ENCODE results near the gene COL6A3. TPM values are rescaled to one million over a fixed set of nuclear protein-coding genes. Genes with fewer than 3 reads are reported as not detected.
A peak's percentile ranks its signal among the peaks of the same experiment; 100 is the strongest.

COL6A3 gene
- total RNA-seq, 1 experiment from 2014 or later: 0.04 TPM

DNA sequence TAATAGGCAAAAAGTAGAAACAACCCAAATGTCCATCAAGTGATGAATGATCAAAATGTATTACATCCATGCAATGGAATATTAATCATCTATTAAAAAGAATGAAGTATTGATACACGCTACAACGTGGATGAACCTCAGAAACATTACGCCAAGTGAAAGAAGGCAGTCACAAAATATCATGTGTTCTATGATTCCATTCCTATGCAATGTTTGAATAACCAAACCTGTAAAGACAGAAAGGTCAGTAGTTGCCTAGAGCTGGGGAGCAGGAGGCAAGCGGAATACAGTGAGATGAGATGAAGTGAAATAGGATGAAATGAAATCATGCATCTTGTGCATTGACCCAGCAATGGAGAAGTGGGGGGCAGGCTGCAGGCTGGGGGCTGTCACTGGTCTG lies 17.9 kb upstream of the COL6A3 start:
- DNase-seq: no peak
- Histone ChIP-seq H3K27me3 (peaks cover 18% of the 10 kb centered on the region), H3K4me1 (no peaks in the 10 kb centered on the region), H3K27ac (no peak overlapping the region), H3K9me3 (replicated peaks) (no peaks in the 10 kb centered on the region), H3K36me3 (no peaks in the 10 kb centered on the region), H3K4me3 (no peak overlapping the region)

DNA sequence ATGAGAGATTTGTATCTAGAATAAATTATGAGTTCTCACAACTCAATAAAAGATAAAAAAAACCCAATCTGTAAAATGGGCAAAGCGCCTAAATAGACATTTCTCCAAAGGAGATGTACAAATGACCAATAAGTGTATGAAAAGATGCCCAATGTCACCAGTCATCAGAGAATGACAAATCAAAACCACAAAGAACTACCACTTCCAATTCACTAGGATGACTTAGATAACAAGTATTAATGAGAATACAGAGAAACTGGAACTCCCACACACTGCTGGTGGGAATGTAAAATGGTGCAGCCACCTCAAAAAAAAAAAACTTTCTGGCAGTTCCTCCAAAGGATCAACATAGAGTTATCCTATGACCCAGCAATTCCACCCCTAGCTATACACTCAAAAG lies 17.4 kb upstream of the COL6A3 start:
- H3K27me3 ChIP-seq: peaks cover 18% of the 10 kb centered on the region
- no peaks in the 10 kb centered on the region for H3K36me3 ChIP-seq
- H3K9me3 ChIP-seq (replicated peaks): no peaks in the 10 kb centered on the region
- no peak overlapping the region for H3K27ac ChIP-seq
- H3K4me1 ChIP-seq: no peaks in the 10 kb centered on the region
- DNase-seq: no peak
- no peak overlapping the region for H3K4me3 ChIP-seq

DNA sequence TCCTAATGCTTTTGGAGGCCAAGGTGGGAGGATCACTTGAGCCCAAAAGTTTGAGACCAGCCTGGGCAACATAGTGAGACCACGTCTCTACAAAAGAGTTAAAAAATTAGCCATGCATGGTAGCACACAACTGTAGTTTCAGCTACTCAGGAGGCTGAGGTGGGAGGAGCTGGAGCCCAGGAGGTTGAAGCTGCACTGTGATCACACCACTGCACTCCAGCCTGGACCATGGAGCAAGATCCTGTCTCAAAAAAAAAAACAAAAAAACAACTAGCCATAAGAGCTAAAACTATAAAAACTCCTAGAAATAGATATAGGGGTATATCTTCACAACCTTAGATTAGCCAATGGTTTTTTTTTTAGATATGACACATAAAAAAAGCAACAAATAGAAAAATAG lies 16.9 kb upstream of the COL6A3 start:
- no peaks in the 10 kb centered on the region for H3K9me3 ChIP-seq (replicated peaks)
- no peaks in the 10 kb centered on the region for H3K4me1 ChIP-seq
- no peak overlapping the region for H3K4me3 ChIP-seq
- DNase-seq: no peak
- no peaks in the 10 kb centered on the region for H3K36me3 ChIP-seq
- H3K27me3 ChIP-seq: peaks cover 18% of the 10 kb centered on the region
- H3K27ac ChIP-seq: no peak overlapping the region

DNA sequence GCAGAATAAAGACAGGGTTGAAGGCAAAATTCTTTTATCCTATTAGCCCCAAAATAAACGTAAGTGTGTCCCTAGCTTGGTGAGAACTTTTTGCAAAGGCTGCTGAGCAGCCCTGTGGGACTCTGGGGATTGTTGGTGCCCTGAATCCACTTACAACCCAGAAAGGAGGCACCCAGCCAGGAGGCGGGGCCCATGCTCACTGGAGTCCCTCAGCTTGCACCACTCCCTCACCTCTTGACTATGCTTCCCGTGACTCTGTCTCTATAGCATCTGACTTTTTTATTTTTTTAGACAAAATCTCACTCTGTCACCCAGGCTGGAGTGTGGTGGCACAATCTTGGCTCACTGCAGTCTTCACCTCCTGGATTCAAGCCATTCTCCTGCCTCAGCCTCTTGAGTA lies 15.8 kb upstream of the COL6A3 start:
- Histone ChIP-seq H3K27me3 (peaks cover 13% of the 10 kb centered on the region; the same call in 1 of the 2 replicates), H3K4me3 (no peak overlapping the region), H3K27ac (no peak overlapping the region), H3K9me3 (replicated peaks) (no peaks in the 10 kb centered on the region), H3K36me3 (no peaks in the 10 kb centered on the region), H3K4me1 (no peaks in the 10 kb centered on the region)
- no peak for DNase-seq

DNA sequence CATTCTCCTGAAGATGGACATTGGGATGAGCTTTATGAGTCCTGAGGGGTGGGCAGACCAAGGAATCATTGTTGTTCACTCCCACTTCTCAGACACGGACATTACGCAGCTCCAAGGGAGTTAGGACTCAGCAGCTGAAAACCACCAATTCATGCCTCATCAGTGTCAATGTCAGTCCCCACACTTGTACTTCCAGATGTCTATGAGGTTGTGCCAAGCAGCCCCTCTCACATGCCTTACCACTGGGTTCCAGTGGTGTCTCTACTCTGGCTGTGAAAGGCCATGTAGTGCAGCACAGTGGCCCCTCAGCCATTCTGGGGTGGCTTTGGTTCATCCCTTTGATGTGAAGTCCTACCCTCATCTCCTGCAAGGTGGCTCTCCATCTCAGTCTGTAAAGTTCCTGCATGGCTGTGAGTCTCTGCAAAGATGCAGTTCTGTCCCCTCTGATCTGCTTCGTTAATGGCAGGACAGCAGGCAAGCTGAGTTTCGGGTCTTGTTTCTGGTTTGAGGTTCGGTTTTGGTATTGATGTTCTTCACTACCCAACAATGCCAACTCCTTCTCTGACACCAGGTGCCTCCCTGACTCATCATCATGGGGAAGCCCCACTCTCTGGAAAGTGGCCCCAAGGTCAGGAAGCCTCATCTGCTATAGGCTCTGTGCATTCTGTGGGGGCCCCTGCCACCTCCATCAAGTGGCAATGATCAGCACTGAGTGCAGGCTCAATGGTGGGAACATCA lies 14.0 kb upstream of the COL6A3 start:
- no peak overlapping the region for H3K27ac ChIP-seq
- no peak overlapping the region for H3K4me3 ChIP-seq
- H3K9me3 ChIP-seq (replicated peaks): no peaks in the 10 kb centered on the region
- no peaks in the 10 kb centered on the region for H3K36me3 ChIP-seq
- DNase-seq: no peak
- H3K4me1 ChIP-seq: no peaks in the 10 kb centered on the region
- H3K27me3 ChIP-seq: peaks cover 7% of the 10 kb centered on the region; the same call in 1 of the 2 replicates

DNA sequence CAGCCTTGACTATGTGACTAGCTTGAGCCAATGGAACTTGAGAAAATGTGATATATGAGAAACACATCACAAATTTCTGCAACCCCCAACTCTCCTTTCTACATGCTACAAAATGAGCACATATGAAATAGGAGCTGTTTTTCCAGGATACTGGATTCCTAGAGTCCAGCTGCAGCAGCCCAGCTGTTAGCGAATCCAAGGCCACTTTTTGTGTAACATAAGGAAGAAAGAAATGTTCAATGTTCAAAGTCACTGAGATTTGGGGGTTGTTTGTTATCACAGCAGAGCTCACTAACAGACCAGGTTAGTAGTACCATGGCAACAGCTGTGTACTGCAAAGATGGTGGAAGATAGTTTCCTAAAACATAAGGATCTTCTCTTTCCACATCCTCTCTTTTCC lies 12.6 kb upstream of the COL6A3 start:
- Histone ChIP-seq H3K27ac (no peak overlapping the region), H3K4me1 (no peaks in the 10 kb centered on the region), H3K36me3 (no peaks in the 10 kb centered on the region), H3K9me3 (replicated peaks) (no peaks in the 10 kb centered on the region), H3K27me3 (no peaks in the 10 kb centered on the region; the same call in 1 of the 2 replicates), H3K4me3 (no peak overlapping the region)
- DNase-seq: no peak

DNA sequence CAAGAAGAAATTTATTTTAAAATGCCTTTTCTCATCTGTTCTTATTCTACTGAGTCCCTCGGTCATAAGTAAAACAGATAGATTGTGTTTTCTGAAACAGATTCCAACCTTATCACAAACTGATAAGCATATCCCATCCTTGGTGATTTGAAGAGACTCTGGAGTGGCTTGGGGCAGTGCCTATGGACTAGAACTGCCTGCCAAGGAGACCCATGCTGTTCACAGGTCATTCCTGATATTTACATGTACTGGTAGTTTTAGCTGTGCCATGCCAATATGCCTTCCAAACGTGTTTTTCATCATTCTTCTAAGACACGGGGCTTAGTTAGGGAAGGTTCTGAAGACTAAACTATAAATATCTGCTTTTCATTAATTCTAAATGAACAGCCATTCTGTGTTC lies 11.4 kb upstream of the COL6A3 start:
- Histone ChIP-seq H3K36me3 (no peaks in the 10 kb centered on the region), H3K27ac (no peak overlapping the region), H3K27me3 (no peaks in the 10 kb centered on the region; the same call in 1 of the 2 replicates), H3K4me3 (no peak overlapping the region), H3K9me3 (replicated peaks) (no peaks in the 10 kb centered on the region), H3K4me1 (no peaks in the 10 kb centered on the region)
- no peak for DNase-seq

DNA sequence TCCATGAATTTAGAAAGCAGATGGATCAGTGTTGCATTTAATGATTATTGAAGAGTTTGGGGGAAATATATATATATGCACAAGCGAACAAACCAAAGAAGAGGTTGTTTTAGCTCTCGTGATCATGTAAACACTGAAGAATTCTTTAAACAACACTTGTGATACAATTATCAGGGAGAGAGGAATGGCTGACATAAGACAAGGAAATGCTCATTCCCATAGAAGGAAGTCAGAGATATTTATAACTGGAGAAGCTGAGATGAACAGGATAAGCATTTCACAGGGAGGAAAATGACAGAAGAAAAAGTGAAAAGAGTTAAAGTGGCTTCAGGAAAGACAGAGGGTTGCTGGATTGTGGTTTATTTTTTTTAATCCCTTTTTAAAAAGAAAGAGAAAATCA lies 10.6 kb upstream of the COL6A3 start:
- Histone ChIP-seq H3K4me3 (no peak overlapping the region), H3K9me3 (replicated peaks) (no peaks in the 10 kb centered on the region), H3K4me1 (no peaks in the 10 kb centered on the region), H3K36me3 (no peaks in the 10 kb centered on the region), H3K27ac (no peak overlapping the region), H3K27me3 (no peaks in the 10 kb centered on the region; the same call in 1 of the 2 replicates)
- no peak for DNase-seq

DNA sequence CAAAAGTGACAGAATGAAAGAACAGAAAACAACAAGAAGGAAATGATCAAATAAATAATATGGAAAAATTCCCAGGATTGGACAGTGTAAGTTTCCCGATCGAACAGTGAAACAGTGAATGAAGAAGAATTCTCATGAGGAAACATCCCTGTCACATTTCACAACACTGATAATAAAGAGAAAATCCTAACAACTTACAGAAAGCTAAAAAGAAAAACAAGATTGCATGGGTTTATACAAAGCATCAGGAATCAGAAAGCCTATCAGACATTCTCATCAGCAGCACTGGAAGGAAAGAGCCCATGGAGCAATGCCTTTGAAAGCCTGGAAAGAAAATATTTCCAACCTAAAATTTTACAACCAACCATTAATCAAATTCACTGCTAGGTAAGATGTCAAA lies 9.9 kb upstream of the COL6A3 start:
- DNase-seq: no peak

DNA sequence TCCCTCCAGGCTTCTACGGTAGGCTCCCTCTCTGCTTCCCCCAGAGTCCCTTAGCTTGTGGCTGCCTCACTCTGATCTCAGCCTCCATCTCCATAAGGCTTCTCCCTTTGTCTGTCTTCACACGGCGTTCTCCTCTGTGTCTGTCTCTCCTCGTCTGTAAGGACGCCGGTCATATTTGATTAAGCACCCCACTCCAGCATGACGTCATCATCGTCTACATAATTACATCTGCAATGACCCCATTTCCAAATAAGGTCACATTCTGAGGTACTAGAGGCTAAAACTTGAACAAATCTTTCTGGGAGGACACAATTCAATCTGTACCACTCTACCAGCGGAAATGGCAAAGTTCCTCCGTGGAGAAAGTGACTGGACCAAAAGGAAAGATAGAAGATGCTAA lies 8.3 kb upstream of the COL6A3 start:
- Histone ChIP-seq H3K27me3 (no peaks in the 10 kb centered on the region; the same call in none of the 2 replicates), H3K4me1 (no peaks in the 10 kb centered on the region), H3K27ac (no peak overlapping the region), H3K9me3 (replicated peaks) (no peaks in the 10 kb centered on the region), H3K36me3 (no peaks in the 10 kb centered on the region), H3K4me3 (no peak overlapping the region)
- DNase-seq: no peak

More for the DNA sequence above, 9.9 kb upstream of the COL6A3 start:
- H3K36me3 ChIP-seq: no peaks in the 10 kb centered on the region
- no peak overlapping the region for H3K27ac ChIP-seq
- H3K27me3 ChIP-seq: no peaks in the 10 kb centered on the region; the same call in 1 of the 2 replicates
- H3K4me3 ChIP-seq: no peak overlapping the region
- H3K4me1 ChIP-seq: no peaks in the 10 kb centered on the region
- no peaks in the 10 kb centered on the region for H3K9me3 ChIP-seq (replicated peaks)

DNA sequence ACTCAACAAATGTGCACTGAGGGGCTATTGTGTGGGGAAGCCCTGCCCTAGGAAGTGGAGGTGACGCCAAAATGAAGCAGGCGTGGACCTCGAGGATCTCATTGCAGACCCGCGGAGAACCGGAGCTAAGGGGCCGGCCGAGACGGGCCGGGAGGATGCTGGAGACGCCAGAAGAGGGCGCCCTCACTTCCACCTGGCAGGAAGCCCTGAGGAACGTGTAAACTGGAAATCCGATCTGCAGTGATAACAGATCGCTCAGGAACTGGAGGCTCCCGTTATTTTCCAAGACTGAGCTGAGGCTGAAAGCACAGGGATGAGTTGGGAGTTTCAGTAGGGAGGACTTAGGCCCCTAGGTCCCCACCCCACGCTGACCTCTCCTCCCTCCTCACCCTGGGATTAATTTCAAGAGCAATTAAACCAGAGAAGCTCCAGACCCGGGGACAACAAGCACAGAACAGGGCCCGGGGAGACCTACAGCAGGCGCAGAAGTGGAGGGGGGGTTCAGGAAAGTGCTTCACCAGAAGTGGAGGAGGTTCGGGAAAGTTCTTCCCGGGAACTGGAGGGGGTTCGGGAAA lies 7.7 kb upstream of the COL6A3 start:
- no peaks in the 10 kb centered on the region for H3K4me1 ChIP-seq
- no peaks in the 10 kb centered on the region for H3K9me3 ChIP-seq (replicated peaks)
- H3K27me3 ChIP-seq: no peaks in the 10 kb centered on the region; the same call in none of the 2 replicates
- peak; percentile 58 to 80 for DNase-seq
- H3K36me3 ChIP-seq: no peaks in the 10 kb centered on the region
- no peak overlapping the region for H3K4me3 ChIP-seq
- no peak overlapping the region for H3K27ac ChIP-seq

DNA sequence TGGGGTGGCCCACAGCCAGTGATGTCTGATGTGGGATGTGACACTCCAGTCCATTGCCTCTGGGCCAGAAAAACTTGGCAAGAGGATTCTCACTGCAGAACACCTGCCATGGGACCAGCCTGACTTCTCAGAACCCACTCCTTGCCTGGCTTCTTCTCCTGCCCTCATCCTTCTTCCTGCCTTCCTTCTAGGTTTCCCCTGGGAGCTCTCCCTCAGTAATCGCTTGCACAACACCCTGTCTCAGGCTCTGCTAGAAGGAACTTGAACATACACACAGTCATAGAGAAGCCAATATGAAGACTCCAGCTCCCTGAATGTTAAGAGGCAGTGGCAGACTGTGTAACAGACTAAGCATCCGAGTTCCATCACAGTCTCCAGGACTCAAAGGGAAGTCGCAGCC lies 4.3 kb upstream of the COL6A3 start:
- DNase-seq: no peak
- Histone ChIP-seq H3K27ac (no peak overlapping the region), H3K27me3 (peaks cover under 1% of the 10 kb centered on the region), H3K9me3 (replicated peaks) (no peaks in the 10 kb centered on the region), H3K4me1 (no peaks in the 10 kb centered on the region), H3K4me3 (no peak overlapping the region), H3K36me3 (no peaks in the 10 kb centered on the region)

DNA sequence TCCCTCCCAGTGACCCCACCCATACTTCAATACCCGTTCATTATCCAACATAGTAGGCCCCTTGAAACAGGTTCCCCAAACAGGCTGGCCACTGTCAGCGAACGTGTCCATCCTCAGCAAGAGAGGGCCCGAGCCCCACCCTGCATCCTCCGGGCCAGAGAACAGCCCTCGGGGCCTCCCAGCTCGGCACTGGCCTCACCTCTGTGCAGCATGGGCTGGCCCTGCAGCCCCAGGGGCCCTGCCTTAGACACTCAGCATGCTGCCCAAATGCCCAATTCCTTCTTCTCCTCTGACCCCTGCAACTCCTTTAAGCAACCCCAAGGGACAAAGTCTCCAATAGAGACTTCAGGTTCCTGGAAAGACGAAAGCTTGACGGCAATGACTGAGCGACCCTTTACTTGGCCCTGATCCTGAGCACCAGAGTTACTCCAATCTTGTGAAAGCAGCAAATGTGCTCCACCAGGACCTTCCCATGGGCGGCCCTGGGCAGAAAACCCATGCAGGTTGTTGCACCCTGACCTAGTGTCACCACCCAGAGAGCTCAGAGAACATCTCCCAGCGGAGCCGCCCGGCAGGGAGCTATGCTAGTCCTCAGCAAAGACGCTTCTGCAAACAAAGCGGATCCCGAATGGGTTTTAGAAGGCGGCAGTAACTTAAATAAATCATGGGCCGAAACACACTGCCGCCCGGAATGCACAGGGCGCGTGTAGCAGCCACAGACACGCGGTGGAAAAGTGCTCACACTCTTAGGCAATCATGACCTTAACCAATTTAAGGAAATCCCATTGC lies 782 bp downstream of the COL6A3 start:
- no peaks in the 10 kb centered on the region for H3K36me3 ChIP-seq
- no peak for DNase-seq
- H3K4me3 ChIP-seq: no peak overlapping the region
- no peaks in the 10 kb centered on the region for H3K9me3 ChIP-seq (replicated peaks)
- no peak overlapping the region for H3K27ac ChIP-seq
- H3K4me1 ChIP-seq: no peaks in the 10 kb centered on the region
- H3K27me3 ChIP-seq: peaks cover 9% of the 10 kb centered on the region

DNA sequence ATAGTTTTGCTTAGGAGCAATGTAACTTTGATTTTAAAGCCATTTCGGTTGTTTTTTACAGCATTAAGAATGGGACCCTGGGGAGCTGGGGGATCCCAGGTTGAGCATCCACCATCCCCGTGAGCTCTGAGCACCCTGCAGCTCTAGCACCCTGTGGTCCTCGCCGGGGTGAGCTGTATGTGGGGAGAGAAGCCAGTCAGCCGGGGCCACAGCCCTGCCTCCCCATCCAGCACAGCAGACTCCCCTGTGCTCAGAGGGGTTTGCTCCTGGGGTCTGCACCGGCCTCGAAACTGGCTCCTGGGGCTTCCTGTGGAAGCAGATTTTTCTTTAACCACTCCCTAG lies 1.3 kb downstream of the COL6A3 start:
- H3K4me3 ChIP-seq: no peak overlapping the region
- no peak for DNase-seq
- no peaks in the 10 kb centered on the region for H3K9me3 ChIP-seq (replicated peaks)
- H3K36me3 ChIP-seq: no peaks in the 10 kb centered on the region
- no peaks in the 10 kb centered on the region for H3K4me1 ChIP-seq
- no peak overlapping the region for H3K27ac ChIP-seq
- H3K27me3 ChIP-seq: peaks cover 11% of the 10 kb centered on the region

DNA sequence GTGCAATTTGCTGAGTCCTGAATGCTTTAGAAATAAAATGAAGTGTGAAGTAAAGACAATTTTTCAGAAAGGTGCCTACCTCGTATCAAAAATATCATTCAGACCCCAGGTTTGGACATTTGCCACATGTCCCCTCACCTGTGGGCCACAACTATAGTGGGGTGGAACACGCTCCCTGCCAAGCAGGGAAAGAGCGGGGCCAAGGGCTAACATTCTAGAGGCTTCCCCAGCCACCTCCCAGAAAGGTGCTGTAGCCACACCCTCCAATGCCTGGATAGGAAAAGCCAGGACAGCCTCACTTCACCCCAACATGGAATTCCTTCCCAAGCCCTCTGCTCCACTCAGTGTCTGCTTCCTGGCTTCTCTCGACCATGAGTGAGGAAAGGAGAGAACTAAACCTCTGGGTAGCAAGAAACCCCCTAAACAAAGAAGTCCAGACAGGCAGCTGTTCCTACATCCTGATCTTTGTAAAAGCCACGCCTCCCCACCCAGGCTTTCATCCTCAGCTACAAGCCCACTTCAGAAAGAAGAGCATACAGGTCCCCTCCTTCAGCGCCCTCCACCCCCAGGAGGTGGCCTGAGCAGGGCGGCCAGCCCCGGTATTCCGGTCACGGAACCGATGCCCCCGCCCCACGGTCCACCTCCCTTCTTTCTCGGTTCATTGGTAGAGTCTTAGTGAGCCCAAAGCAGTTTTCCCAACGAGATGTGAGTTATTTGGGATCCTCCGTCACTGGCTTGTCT lies 2.1 kb downstream of the COL6A3 start:
- Histone ChIP-seq H3K4me3 (no peak overlapping the region), H3K9me3 (replicated peaks) (no peaks in the 10 kb centered on the region), H3K27me3 (peaks cover 11% of the 10 kb centered on the region), H3K4me1 (no peaks in the 10 kb centered on the region), H3K27ac (no peak overlapping the region), H3K36me3 (no peaks in the 10 kb centered on the region)
- DNase-seq: peak in 1 of 2 experiments; percentile 11
